K562 (cell line): ENCODE measurements around the gene ANO8. TPM values are rescaled to one million over a fixed set of nuclear protein-coding genes. Genes with fewer than 3 reads are reported as not detected.

Experiments used
- CEBPZ ChIP-seq: fragments of 150-350 bp; IDR thresholded peaks from 2 replicates; pipeline ENCODE4 v1.6.1; 2014; ENCODE audit warnings: low read depth, mild to moderate bottlenecking, low read length, borderline replicate concordance
- CHCHD3 ChIP-seq: fragments of 250-450 bp; sonication (Bioruptor Pico); IDR thresholded peaks from 2 replicates; pipeline ENCODE4 v2.1.2; 2022; ENCODE audit warnings: mild to moderate bottlenecking
- CREB3L1 ChIP-seq: fragments of 450-650 bp; IDR thresholded peaks from 2 replicates; pipeline ENCODE4 v1.6.1; 2014; ENCODE audit warnings: low read depth, mild to moderate bottlenecking, moderate library complexity, borderline replicate concordance
- E2F5 ChIP-seq: sonication (generic); formaldehyde crosslinking; IDR thresholded peaks from 2 replicates; pipeline ENCODE4 v1.8.0; 2022; ENCODE audit warnings: mild to moderate bottlenecking, missing genetic modification reagents
- ELK3 ChIP-seq: fragments of 450-650 bp; formaldehyde crosslinking; IDR thresholded peaks from 2 replicates; pipeline ENCODE4 v1.4.0; 2020; ENCODE audit warnings: mild to moderate bottlenecking
- EZH2 ChIP-seq: IDR thresholded peaks from 2 replicates; pipeline ENCODE4 v1.6.1; 2012; ENCODE audit warnings: low read depth, mild to moderate bottlenecking, inconsistent platforms, low read length, borderline replicate concordance
- GABPA ChIP-seq: fragments of 200-800 bp; sonication (Bioruptor generic); conservative IDR thresholded peaks from 2 replicates; pipeline ENCODE4 v1.6.1; 2016; ENCODE audit warnings: low read depth, missing genetic modification characterization, missing compliant biosample characterization
- MXD1 ChIP-seq: fragments of 250-450 bp; sonication (Bioruptor Pico); IDR thresholded peaks from 2 replicates; pipeline ENCODE4 v1.8.0; 2021; ENCODE audit warnings: borderline replicate concordance, mild to moderate bottlenecking, moderate library complexity; ENCODE audit not compliant: poor library complexity, severe bottlenecking
- NFYB ChIP-seq: IDR thresholded peaks from 2 replicates; pipeline ENCODE4 v1.6.1; 2011; ENCODE audit warnings: mild to moderate bottlenecking, moderate library complexity; ENCODE audit not compliant: insufficient read length; ENCODE audit errors: extremely low read depth
- PHB2 ChIP-seq: fragments of 450-650 bp; IDR thresholded peaks from 2 replicates; pipeline ENCODE4 v1.6.1; 2017; ENCODE audit warnings: low read depth
- RBM15 ChIP-seq: fragments of 200-400 bp; formaldehyde crosslinking; IDR thresholded peaks from 2 replicates; pipeline ENCODE4 v1.6.1; 2018; ENCODE audit warnings: mild to moderate bottlenecking, low read length, moderate library complexity; ENCODE audit not compliant: insufficient read depth
- RBM22 ChIP-seq: fragments of 200-400 bp; formaldehyde crosslinking; IDR thresholded peaks from 2 replicates; pipeline ENCODE4 v1.6.1; 2018; ENCODE audit warnings: low read length, low read depth; ENCODE audit not compliant: poor library complexity, severe bottlenecking
- RCOR1 ChIP-seq, 2 experiments: IDR thresholded peaks; 2 replicates each; pipeline ENCODE4 v1.6.1; 2012; ENCODE audit warnings: low read depth in 2 of 2, low read length in 2 of 2, borderline replicate concordance in 1 of 2, improper control_type of control experiment in 1 of 2
- TAF9B ChIP-seq: fragments of 450-650 bp; IDR thresholded peaks from 2 replicates; pipeline ENCODE4 v1.6.1; 2018; ENCODE audit warnings: mild to moderate bottlenecking; ENCODE audit not compliant: partially characterized antibody
- TBP ChIP-seq: optimal IDR thresholded peaks from 2 replicates; pipeline ENCODE3; 2011; ENCODE audit warnings: low read depth, low read length, improper control_type of control experiment
- ZNF12 ChIP-seq: sonication (generic); formaldehyde crosslinking; IDR thresholded peaks from 2 replicates; pipeline ENCODE4 v1.4.0; 2020; ENCODE audit warnings: mild to moderate bottlenecking, missing genetic modification reagents
- ZNF347 ChIP-seq: fragments of 450-650 bp; formaldehyde crosslinking; IDR thresholded peaks from 2 replicates; pipeline ENCODE4 v1.4.0; 2020; ENCODE audit warnings: low read depth, mild to moderate bottlenecking, moderate library complexity
- ZNF395 ChIP-seq: fragments of 200-800 bp; sonication (Bioruptor generic); IDR thresholded peaks from 2 replicates; pipeline ENCODE4 v1.6.1; 2017; ENCODE audit warnings: missing genetic modification characterization, missing compliant biosample characterization
- ZNF780A ChIP-seq: fragments of 250-450 bp; sonication (Bioruptor Pico); IDR thresholded peaks from 2 replicates; pipeline ENCODE4 v1.5.0; 2021; ENCODE audit warnings: mild to moderate bottlenecking
- polyA plus RNA-seq, 8 experiments: library from polyadenylated mRNA; depleted of rRNA in 4 of 8; stranded (reverse) in 5 of 8; unstranded in 3 of 8; fragments of >200 nt; fragmentation: Nextera tagmentation in 2 of 8; fragmentation: Illumina TruSeq in 1 of 8; extraction: Ambion mirVana in 2 of 8; extraction: Trizol in 1 of 8; gene quantifications; 2 replicates each; pipeline versions ENCODE4 v1.2.1 to v1.2.3, GENCODE V29; 2011 to 2014; ENCODE audit warnings: inconsistent platforms in 1 of 8, missing spikeins in 1 of 8
- total RNA-seq, 7 experiments: library from RNA; depleted of rRNA in 6 of 7; stranded (reverse); fragments of >200 nt in 6 of 7; fragmentation: Illumina TruSeq in 2 of 7; extraction: Trizol in 2 of 7; gene quantifications; 2 replicates each; pipeline versions ENCODE4 v1.2.1 to v1.2.3, GENCODE V29; 2011 to 2021; ENCODE audit warnings: low replicate concordance in 1 of 7

The ANO8 gene
- total and polyA plus RNA-seq, 9 of the 15 experiments (the other 6 are each of a cell fraction or from before 2014, with no cell fraction given): 0.07 to 7.6 (median 2.3) TPM; not detected in 1

GRCh38 chr19:17351815-17352435 lies 17.3 kb upstream of the ANO8 start (continued):
- TF ChIP-seq NFYB (no peak), RBM22 (no peak), PHB2 (no peak), ZNF395 (no peak), ELK3 (no peak), E2F5 (CRISPR knock-in tag) (no peak), RBM15 (no peak), ZNF780A (no peak), TAF9B (no peak), EZH2 (no peak), TBP (no peak), ZNF347 (no peak), RCOR1 (IDR thresholded peaks at IDR 0.05; ENCODE audit: borderline replicate concordance in 1 of 2, low read depth in 2 of 2, low read length in 2 of 2) (no peak), CEBPZ (no peak), CHCHD3 (CRISPR knock-in tag) (no peak), GABPA (tag) (no peak), ZNF12 (no peak), MXD1 (CRISPR knock-in tag) (no peak), CREB3L1 (no peak)
